Neural cell (in vitro differentiated cells): ENCODE measurements around the gene SLC22A16. TPM values are rescaled to one million over a fixed set of nuclear protein-coding genes. Genes with fewer than 3 reads are reported as not detected.

Experiments
- H2AFZ ChIP-seq: fragments of 200-600, 300-800 bp; sonication (generic), shearing (Covaris generic); 2 replicates; pipeline ENCODE4 v1.6.0; 2014; ENCODE audit warnings: low read depth, mild to moderate bottlenecking, antibody characterized with exemption, low read length, moderate library complexity
- H3F3A ChIP-seq: fragments of 200-600 bp; shearing (Covaris generic); 2 replicates; pipeline ENCODE4 v1.6.1; 2016; ENCODE audit warnings: mild to moderate bottlenecking, moderate library complexity, mixed read lengths, antibody characterized with exemption, low read length; ENCODE audit not compliant: insufficient read depth, poor library complexity, severe bottlenecking
- H3K27ac ChIP-seq: fragments of 200-600, 300-800 bp; sonication (generic), shearing (Covaris generic); 2 replicates; pipeline ENCODE4 v1.5.1; 2014; ENCODE audit warnings: mild to moderate bottlenecking, low read length, moderate library complexity
- H3K27me3 ChIP-seq: fragments of 300-800, 200-600 bp; sonication (generic), shearing (Covaris generic); 2 replicates; pipeline ENCODE4 v1.6.0; 2014; ENCODE audit warnings: mild to moderate bottlenecking, low read depth, low read length, moderate library complexity; ENCODE audit not compliant: insufficient read depth
- H3K36me3 ChIP-seq: fragments of 300-800, 200-600 bp; sonication (generic), shearing (Covaris generic); 2 replicates; pipeline ENCODE4 v1.5.1; 2014; ENCODE audit warnings: mild to moderate bottlenecking, antibody characterized with exemption, low read length, moderate library complexity; ENCODE audit not compliant: insufficient read depth
- H3K4me2 ChIP-seq: fragments of 300-800, 200-600 bp; sonication (generic), shearing (Covaris generic); 2 replicates; pipeline ENCODE4 v1.6.0; 2014; ENCODE audit warnings: mild to moderate bottlenecking, low read length
- H3K4me3 ChIP-seq: fragments of 300-800, 200-600 bp; sonication (generic), shearing (Covaris generic); 2 replicates; pipeline ENCODE4 v1.5.1; 2014; ENCODE audit warnings: mild to moderate bottlenecking, low read length, moderate library complexity
- H3K79me2 ChIP-seq: fragments of 200-600 bp; shearing (Covaris generic); replicated peaks from 2 replicates; pipeline ENCODE4 v1.6.0; 2014; ENCODE audit warnings: mild to moderate bottlenecking, low read length, moderate library complexity; ENCODE audit not compliant: insufficient read depth
- H3K9ac ChIP-seq: fragments of 300-800, 200-600 bp; sonication (generic), shearing (Covaris generic); 2 replicates; pipeline ENCODE4 v1.6.1; 2016; ENCODE audit warnings: mild to moderate bottlenecking, low read length, mixed read lengths
- H3K9me2 ChIP-seq: fragments of 200-600 bp; shearing (Covaris generic); 2 replicates; pipeline ENCODE4 v1.6.1; 2016; ENCODE audit warnings: mild to moderate bottlenecking, low read length, mixed read lengths; ENCODE audit not compliant: insufficient read depth
- H3K9me3 ChIP-seq: fragments of 200-600, 300-800 bp; sonication (generic), shearing (Covaris generic); 2 replicates; pipeline ENCODE4 v1.6.1; 2016; ENCODE audit warnings: mild to moderate bottlenecking, mixed run types, low read length, moderate library complexity, mixed read lengths
- H4K20me1 ChIP-seq: fragments of 200-600 bp; shearing (Covaris generic); 2 replicates; pipeline ENCODE4 v1.6.1; 2016; ENCODE audit warnings: mild to moderate bottlenecking, mixed run types; ENCODE audit not compliant: insufficient read depth
- CTCF ChIP-seq: fragments of 450-650 bp; IDR thresholded peaks from 2 replicates; pipeline ENCODE4 v1.5.1; 2014; ENCODE audit warnings: antibody characterized with exemption, mild to moderate bottlenecking, moderate library complexity; ENCODE audit not compliant: poor library complexity, severe bottlenecking
- EP300 ChIP-seq: fragments of 450-650 bp; conservative IDR thresholded peaks from 2 replicates; pipeline ENCODE4 v1.6.1; 2014; ENCODE audit warnings: antibody characterized with exemption, mild to moderate bottlenecking, moderate library complexity; ENCODE audit not compliant: poor library complexity, severe bottlenecking
- EZH2 ChIP-seq: fragments of 200-600, 300-800 bp; shearing (Covaris generic), sonication (generic); IDR thresholded peaks from 2 replicates; pipeline ENCODE4 v1.6.1; 2014; ENCODE audit warnings: antibody characterized with exemption, low read length, borderline replicate concordance, mild to moderate bottlenecking; ENCODE audit not compliant: insufficient read depth, poor library complexity, severe bottlenecking
- MXI1 ChIP-seq: fragments of 450-650 bp; conservative IDR thresholded peaks from 2 replicates; pipeline ENCODE4 v1.6.1; 2014; ENCODE audit warnings: antibody characterized with exemption, mild to moderate bottlenecking; ENCODE audit not compliant: poor library complexity, severe bottlenecking
- POLR2AphosphoS5 ChIP-seq: IDR thresholded peaks from 2 replicates; pipeline ENCODE4 v1.6.1; 2012
- RAD21 ChIP-seq: fragments of 450-650 bp; conservative IDR thresholded peaks from 2 replicates; pipeline ENCODE4 v1.6.1; 2014; ENCODE audit warnings: antibody characterized with exemption, mild to moderate bottlenecking, moderate library complexity
- REST ChIP-seq: IDR thresholded peaks from 2 replicates; pipeline ENCODE4 v1.6.1; 2012; ENCODE audit warnings: borderline replicate concordance
- SMC3 ChIP-seq: fragments of 450-650 bp; conservative IDR thresholded peaks from 2 replicates; pipeline ENCODE4 v1.6.1; 2014; ENCODE audit warnings: antibody characterized with exemption, mild to moderate bottlenecking, moderate library complexity; ENCODE audit not compliant: poor library complexity
- TAF1 ChIP-seq: IDR thresholded peaks from 2 replicates; pipeline ENCODE4 v1.6.1; 2012; ENCODE audit warnings: low read depth
- polyA plus RNA-seq: library from polyadenylated mRNA; depleted of rRNA; stranded (reverse); fragments of >200 nt; gene quantifications from 2 replicates; pipeline ENCODE4 v1.2.3, GENCODE V29; 2014

SLC22A16 gene
- polyA plus RNA-seq, 1 donor from 2014 or later: not detected

- TF ChIP-seq SMC3 (no peak), REST (no peak), TAF1 (no peak), RAD21 (no peak), POLR2AphosphoS5 (no peak), EP300 (no peak), EZH2 (no peak), CTCF (no peak), MXI1 (no peak)
- H3K36me3 ChIP-seq: no peaks in the 10 kb centered on the region
- no peak overlapping the region for H3K4me3 ChIP-seq
- H3K27me3 ChIP-seq: no peaks in the 10 kb centered on the region
- H2AFZ ChIP-seq: no peak overlapping the region
- no peaks in the 10 kb centered on the region for H3F3A ChIP-seq
- H3K79me2 ChIP-seq: no peaks in the 10 kb centered on the region
- no peak overlapping the region for H3K27ac ChIP-seq
- no peaks in the 10 kb centered on the region for H4K20me1 ChIP-seq
- H3K9me3 ChIP-seq: peaks cover 6% of the 10 kb centered on the region
- no peak overlapping the region for H3K9ac ChIP-seq
- no peak overlapping the region for H3K4me2 ChIP-seq
- H3K9me2 ChIP-seq: no peaks in the 10 kb centered on the region
These were observed 19.7 kb downstream of the SLC22A16 start for GRCh38 chr6:110456694-110457093.

- Histone ChIP-seq H3K9me2 (no peaks in the 10 kb centered on the region), H3K9ac (no peak overlapping the region), H3K4me3 (no peak overlapping the region), H4K20me1 (no peaks in the 10 kb centered on the region), H2AFZ (no peak overlapping the region), H3K27me3 (no peaks in the 10 kb centered on the region), H3K36me3 (no peaks in the 10 kb centered on the region), H3K79me2 (no peaks in the 10 kb centered on the region), H3K27ac (no peak overlapping the region), H3K9me3 (no peaks in the 10 kb centered on the region), H3F3A (no peaks in the 10 kb centered on the region), H3K4me2 (no peak overlapping the region)
- TF ChIP-seq TAF1: no peak
- no peak for TF ChIP-seq POLR2AphosphoS5
- no peak for TF ChIP-seq SMC3
- no peak for TF ChIP-seq CTCF
- no peak for TF ChIP-seq RAD21
- TF ChIP-seq EZH2: no peak
- TF ChIP-seq MXI1: no peak
- TF ChIP-seq REST: no peak
- no peak for TF ChIP-seq EP300
These were observed 26.9 kb downstream of the SLC22A16 start for GRCh38 chr6:110449541-110449895.
